Ishikawa (cell line): ENCODE data around the gene LRRC49.

Experiments
- CEBPB ChIP-seq: IDR thresholded peaks from 2 replicates; pipeline ENCODE4 v1.6.1; 2012
- CREB1 ChIP-seq: IDR thresholded peaks from 2 replicates; pipeline ENCODE4 v1.6.1; 2012; ENCODE audit warnings: low read depth
- EGR1 ChIP-seq: IDR thresholded peaks from 2 replicates; pipeline ENCODE4 v1.6.1; 2012
- EP300 ChIP-seq: IDR thresholded peaks from 2 replicates; pipeline ENCODE4 v1.6.1; 2012; ENCODE audit warnings: borderline replicate concordance
- FOXM1 ChIP-seq: IDR thresholded peaks from 2 replicates; pipeline ENCODE4 v1.6.1; 2012; ENCODE audit warnings: low read depth, borderline replicate concordance
- MAX ChIP-seq: IDR thresholded peaks from 2 replicates; pipeline ENCODE4 v1.6.1; 2012
- NFIC ChIP-seq: IDR thresholded peaks from 2 replicates; pipeline ENCODE4 v1.6.1; 2012
- RAD21 ChIP-seq: IDR thresholded peaks from 2 replicates; pipeline ENCODE4 v1.6.1; 2012; ENCODE audit warnings: low read depth
- REST ChIP-seq: IDR thresholded peaks from 2 replicates; pipeline ENCODE4 v1.6.1; 2012; ENCODE audit warnings: low read depth, mild to moderate bottlenecking
- TAF1 ChIP-seq: IDR thresholded peaks from 2 replicates; pipeline ENCODE4 v1.6.1; 2012; ENCODE audit warnings: low read depth, mild to moderate bottlenecking
- TCF12 ChIP-seq: IDR thresholded peaks from 2 replicates; pipeline ENCODE4 v1.6.1; 2012; ENCODE audit warnings: low read depth
- TEAD4 ChIP-seq: IDR thresholded peaks from 2 replicates; pipeline ENCODE4 v1.6.1; 2012
- USF1 ChIP-seq: IDR thresholded peaks from 2 replicates; pipeline ENCODE4 v1.6.1; 2012
- YY1 ChIP-seq: IDR thresholded peaks from 2 replicates; pipeline ENCODE4 v1.6.1; 2012; ENCODE audit warnings: low read depth
- ZBTB7A ChIP-seq: IDR thresholded peaks from 2 replicates; pipeline ENCODE4 v1.6.1; 2012; ENCODE audit warnings: low read depth

The LRRC49 gene

GRCh38 chr15:71054286-71054952, 161.8 kb downstream of the LRRC49 start:
- TF ChIP-seq TAF1 (no peak), TEAD4 (no peak), MAX (no peak), YY1 (no peak), TCF12 (no peak), FOXM1 (no peak), RAD21 (no peak)

GRCh38 chr15:71055461-71055860, 162.8 kb downstream of the LRRC49 start:
- TF ChIP-seq CREB1 = no peak
- TF ChIP-seq TAF1 = no peak
- no peak for TF ChIP-seq USF1
- TF ChIP-seq REST = no peak
- TF ChIP-seq CEBPB = no peak
- no peak for TF ChIP-seq NFIC
- no peak for TF ChIP-seq MAX

- TF ChIP-seq ZBTB7A (no peak), REST (no peak), TEAD4 (no peak), TCF12 (no peak), CEBPB (no peak), CREB1 (no peak)
Observed at GRCh38 chr15:71056111-71056510, 163.5 kb downstream of the LRRC49 start.

GRCh38 chr15:71057143-71057542, 164.5 kb downstream of the LRRC49 start:
- no peak for TF ChIP-seq TEAD4
- no peak for TF ChIP-seq TAF1
- no peak for TF ChIP-seq CEBPB
- TF ChIP-seq NFIC = no peak
- no peak for TF ChIP-seq TCF12
- no peak for TF ChIP-seq EGR1
- TF ChIP-seq YY1 = no peak
- TF ChIP-seq ZBTB7A = no peak
- no peak for TF ChIP-seq EP300
- no peak for TF ChIP-seq MAX
- no peak for TF ChIP-seq REST
- TF ChIP-seq CREB1 = no peak
- TF ChIP-seq USF1 = no peak
- no peak for TF ChIP-seq RAD21
- TF ChIP-seq FOXM1 = no peak

DNA sequence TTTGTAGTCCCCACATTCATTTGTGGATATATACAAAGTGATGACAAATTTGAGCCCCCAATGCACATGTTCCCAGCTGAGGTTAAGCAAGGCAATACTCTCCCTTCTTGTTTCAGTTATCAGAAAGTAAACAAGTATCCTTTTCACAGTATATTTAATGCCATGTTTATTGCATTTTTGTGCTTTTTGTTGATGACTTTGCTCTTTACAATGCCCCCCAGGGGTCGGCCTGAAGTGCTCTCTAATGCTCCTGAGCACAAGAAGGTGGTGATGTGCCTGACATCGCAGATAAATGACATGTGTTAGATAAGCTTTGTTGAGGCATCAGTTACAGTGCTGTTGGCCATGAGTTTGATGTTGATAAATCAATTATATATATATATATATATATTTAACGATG, 165.0 kb downstream of the LRRC49 start:
- no peak for TF ChIP-seq EP300
- no peak for TF ChIP-seq RAD21
- TF ChIP-seq TAF1 = no peak
- no peak for TF ChIP-seq CEBPB
- no peak for TF ChIP-seq TCF12
- TF ChIP-seq MAX = no peak
- TF ChIP-seq CREB1 = no peak
- TF ChIP-seq TEAD4 = no peak
- TF ChIP-seq REST = no peak
- TF ChIP-seq FOXM1 = no peak
- TF ChIP-seq EGR1 = no peak
- TF ChIP-seq USF1 = no peak
- TF ChIP-seq ZBTB7A = no peak
- TF ChIP-seq NFIC = no peak
- TF ChIP-seq YY1 = no peak
